ENCODE measurements around the gene ZKSCAN4. TPM values are rescaled to one million over a fixed set of nuclear protein-coding genes. Genes with fewer than 3 reads are reported as not detected.
A peak's percentile ranks its signal among the peaks of the same experiment; 100 is the strongest.

ZKSCAN4 gene
- total RNA-seq, 1 donor from 2014 or later, result 7.7 TPM

DNA sequence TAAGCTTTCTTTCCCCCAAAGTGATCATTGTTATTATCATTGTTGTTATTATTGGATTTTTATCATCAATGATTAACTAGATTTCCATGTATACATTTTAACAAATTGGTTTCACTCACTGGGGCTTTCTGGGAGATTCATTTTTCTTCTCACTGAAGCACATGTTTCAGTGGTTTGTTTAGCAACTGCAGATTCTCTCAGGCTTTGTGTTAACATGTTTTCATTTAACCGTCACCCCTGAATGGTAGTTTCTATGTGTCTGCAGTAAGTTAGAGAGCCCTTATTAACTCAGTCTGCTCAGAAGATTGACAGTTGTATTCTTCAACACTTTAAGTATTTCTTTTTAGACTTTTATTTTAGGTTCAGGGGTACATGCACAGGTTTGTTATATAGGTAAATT is 12.4 kb downstream of the ZKSCAN4 start:
- H3K4me1 Mint-ChIP-seq (ENCODE audit: low read depth, unreplicated experiment), result no peaks in the 10 kb centered on the region
- peaks cover 5% of the 10 kb centered on the region for H3K36me3 Mint-ChIP-seq (ENCODE audit: unreplicated experiment)
- H3K27ac Mint-ChIP-seq (ENCODE audit: unreplicated experiment), result no peak overlapping the region
- H3K4me3 Mint-ChIP-seq (ENCODE audit: unreplicated experiment), result no peak overlapping the region
- TF ChIP-seq, protein P1, sequence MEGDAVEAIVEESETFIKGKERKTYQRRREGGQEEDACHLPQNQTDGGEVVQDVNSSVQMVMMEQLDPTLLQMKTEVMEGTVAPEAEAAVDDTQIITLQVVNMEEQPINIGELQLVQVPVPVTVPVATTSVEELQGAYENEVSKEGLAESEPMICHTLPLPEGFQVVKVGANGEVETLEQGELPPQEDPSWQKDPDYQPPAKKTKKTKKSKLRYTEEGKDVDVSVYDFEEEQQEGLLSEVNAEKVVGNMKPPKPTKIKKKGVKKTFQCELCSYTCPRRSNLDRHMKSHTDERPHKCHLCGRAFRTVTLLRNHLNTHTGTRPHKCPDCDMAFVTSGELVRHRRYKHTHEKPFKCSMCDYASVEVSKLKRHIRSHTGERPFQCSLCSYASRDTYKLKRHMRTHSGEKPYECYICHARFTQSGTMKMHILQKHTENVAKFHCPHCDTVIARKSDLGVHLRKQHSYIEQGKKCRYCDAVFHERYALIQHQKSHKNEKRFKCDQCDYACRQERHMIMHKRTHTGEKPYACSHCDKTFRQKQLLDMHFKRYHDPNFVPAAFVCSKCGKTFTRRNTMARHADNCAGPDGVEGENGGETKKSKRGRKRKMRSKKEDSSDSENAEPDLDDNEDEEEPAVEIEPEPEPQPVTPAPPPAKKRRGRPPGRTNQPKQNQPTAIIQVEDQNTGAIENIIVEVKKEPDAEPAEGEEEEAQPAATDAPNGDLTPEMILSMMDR (IDR thresholded peaks at IDR 0.05; ENCODE audit: partially characterized antibody, unreplicated experiment), result no peak
- DNase-seq, result no peak
- peaks cover 3% of the 10 kb centered on the region for H3K27me3 Mint-ChIP-seq (ENCODE audit: unreplicated experiment)
- H3K9me3 Mint-ChIP-seq (ENCODE audit: unreplicated experiment), result peaks cover 1% of the 10 kb centered on the region

DNA sequence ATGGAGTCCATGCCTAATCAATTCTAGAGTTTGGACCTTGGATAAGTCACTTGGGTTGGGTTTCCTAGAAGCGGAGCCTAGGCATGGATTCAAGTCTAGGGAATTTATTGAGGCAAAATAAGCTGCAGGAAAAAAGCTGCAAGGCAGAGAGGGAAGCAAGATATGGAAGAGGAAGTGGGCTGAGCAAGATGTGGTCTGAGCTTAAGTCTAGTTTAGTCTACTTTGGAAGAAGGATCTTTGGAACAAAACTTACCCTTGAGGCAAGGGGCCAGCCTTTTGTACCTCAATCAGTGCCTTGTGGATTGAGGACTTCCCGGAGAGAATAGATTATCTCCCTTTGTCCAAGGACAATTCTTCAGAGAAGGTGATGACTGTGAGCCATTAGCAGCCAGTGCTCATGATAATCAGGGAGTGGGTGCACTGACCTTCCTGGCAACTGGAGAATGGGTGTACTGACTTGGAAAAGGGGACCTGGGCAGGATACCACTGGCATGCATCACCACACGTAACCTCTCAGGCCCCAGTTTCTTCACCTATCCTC is 16.1 kb downstream of the ZKSCAN4 start:
- TF ChIP-seq, protein P1 (IDR thresholded peaks at IDR 0.05; ENCODE audit: partially characterized antibody, unreplicated experiment), result no peak
- H3K9me3 Mint-ChIP-seq (ENCODE audit: unreplicated experiment), result peaks cover 4% of the 10 kb centered on the region
- H3K27ac Mint-ChIP-seq (ENCODE audit: unreplicated experiment), result no peak overlapping the region
- no peaks in the 10 kb centered on the region for H3K4me1 Mint-ChIP-seq (ENCODE audit: low read depth, unreplicated experiment)
- no peak for DNase-seq
- H3K4me3 Mint-ChIP-seq (ENCODE audit: unreplicated experiment), result peak overlapping the region; percentile 46
- peaks cover 15% of the 10 kb centered on the region for H3K36me3 Mint-ChIP-seq (ENCODE audit: unreplicated experiment)
- peaks cover 3% of the 10 kb centered on the region for H3K27me3 Mint-ChIP-seq (ENCODE audit: unreplicated experiment)

DNA sequence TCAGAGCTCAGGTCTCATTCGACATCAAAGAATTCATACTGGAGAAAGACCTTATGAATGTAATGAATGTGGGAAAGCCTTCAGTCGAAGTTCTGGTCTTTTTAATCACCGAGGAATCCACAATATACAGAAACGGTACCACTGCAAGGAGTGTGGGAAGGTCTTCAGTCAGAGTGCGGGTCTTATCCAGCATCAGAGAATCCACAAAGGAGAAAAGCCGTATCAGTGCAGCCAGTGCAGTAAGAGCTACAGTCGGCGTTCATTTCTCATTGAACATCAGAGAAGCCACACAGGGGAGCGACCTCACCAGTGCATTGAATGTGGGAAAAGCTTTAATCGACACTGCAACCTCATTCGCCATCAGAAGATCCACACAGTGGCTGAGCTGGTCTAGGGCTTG is 19.3 kb downstream of the ZKSCAN4 start:
- peaks cover 19% of the 10 kb centered on the region for H3K36me3 Mint-ChIP-seq (ENCODE audit: unreplicated experiment)
- H3K9me3 Mint-ChIP-seq (ENCODE audit: unreplicated experiment), result peaks cover 4% of the 10 kb centered on the region
- DNase-seq, result no peak
- no peak overlapping the region for H3K27ac Mint-ChIP-seq (ENCODE audit: unreplicated experiment)
- H3K4me3 Mint-ChIP-seq (ENCODE audit: unreplicated experiment), result no peak overlapping the region
- H3K4me1 Mint-ChIP-seq (ENCODE audit: low read depth, unreplicated experiment), result no peaks in the 10 kb centered on the region
- TF ChIP-seq, protein P1 (IDR thresholded peaks at IDR 0.05; ENCODE audit: partially characterized antibody, unreplicated experiment), result no peak
- peaks cover 3% of the 10 kb centered on the region for H3K27me3 Mint-ChIP-seq (ENCODE audit: unreplicated experiment)

DNA sequence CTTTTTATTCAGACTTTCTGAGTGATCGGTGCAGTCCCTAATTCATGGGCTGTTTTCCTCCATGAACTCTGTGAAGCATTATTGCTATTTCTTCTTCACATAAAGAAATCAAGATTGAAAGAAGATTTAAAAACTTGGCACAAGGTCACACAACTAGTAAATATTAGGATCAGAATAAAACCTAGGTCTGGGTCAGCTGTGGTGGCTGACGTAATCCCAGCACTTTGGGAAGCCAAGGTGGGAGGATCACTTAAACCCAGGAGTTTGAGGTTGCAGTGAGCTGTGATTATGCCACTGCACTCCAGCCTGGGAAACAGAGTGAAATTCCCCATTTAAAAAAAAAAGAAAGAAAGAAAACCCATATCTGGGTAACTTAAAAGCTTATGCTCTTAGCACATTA is 25.6 kb downstream of the ZKSCAN4 start:
- DNase-seq, result no peak
- peaks cover 4% of the 10 kb centered on the region for H3K9me3 Mint-ChIP-seq (ENCODE audit: unreplicated experiment)

More for the DNA sequence above, 25.6 kb downstream of the ZKSCAN4 start:
- TF ChIP-seq, protein P1 (IDR thresholded peaks at IDR 0.05; ENCODE audit: partially characterized antibody, unreplicated experiment), result no peak
- H3K27me3 Mint-ChIP-seq (ENCODE audit: unreplicated experiment), result peaks cover 7% of the 10 kb centered on the region
- H3K27ac Mint-ChIP-seq (ENCODE audit: unreplicated experiment), result no peak overlapping the region
- peaks cover 6% of the 10 kb centered on the region for H3K4me1 Mint-ChIP-seq (ENCODE audit: low read depth, unreplicated experiment)
- H3K36me3 Mint-ChIP-seq (ENCODE audit: unreplicated experiment), result peaks cover 9% of the 10 kb centered on the region
- H3K4me3 Mint-ChIP-seq (ENCODE audit: unreplicated experiment), result peak overlapping the region; percentile 95
